GM21360 (cell line): ENCODE measurements around the gene SYTL5.
"Not testable (repeated sequence)": the region's sequence is repeated elsewhere in the genome, so short reads cannot be mapped to it uniquely, and the experiment has no call there.

Source experiments
- ATAC-seq: cut with Tn5 transposase; IDR thresholded peaks from one replicate; pipeline ENCODE4 v1.9.1; 2021; ENCODE audit warnings: mild to moderate bottlenecking, moderate library complexity; ENCODE audit not compliant: unreplicated experiment

Gene SYTL5

DNA sequence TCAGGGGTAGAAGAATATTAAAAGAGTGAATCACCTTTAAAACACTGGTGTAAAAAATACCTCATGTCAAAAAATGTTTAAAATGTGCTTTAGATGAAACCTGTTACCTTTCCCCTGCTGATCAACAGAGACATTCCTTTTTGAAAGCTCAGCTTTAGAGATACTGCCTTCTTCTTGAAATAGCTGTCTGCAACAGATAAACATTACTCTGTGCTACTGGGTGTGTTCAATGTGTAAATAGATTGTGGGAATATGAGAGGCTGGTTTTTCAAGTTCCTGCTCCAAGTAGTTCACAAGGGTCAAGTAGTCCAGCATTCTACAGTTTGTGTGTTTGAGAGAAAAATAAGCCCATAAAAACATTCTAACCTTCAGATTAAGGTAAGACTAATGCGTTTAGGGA is at the start of gene SYTL5:
SYTL5 (plus strand) TSS at position 263 of the 400 bp plus-strand sequence. CDS start 27,337 bp downstream, outside the sequence.
- ATAC-seq, result no peak

- ATAC-seq, result no peak
Measured at GRCh38 chrX:37958525-37959211, 47.7 kb upstream of the SYTL5 start.

DNA sequence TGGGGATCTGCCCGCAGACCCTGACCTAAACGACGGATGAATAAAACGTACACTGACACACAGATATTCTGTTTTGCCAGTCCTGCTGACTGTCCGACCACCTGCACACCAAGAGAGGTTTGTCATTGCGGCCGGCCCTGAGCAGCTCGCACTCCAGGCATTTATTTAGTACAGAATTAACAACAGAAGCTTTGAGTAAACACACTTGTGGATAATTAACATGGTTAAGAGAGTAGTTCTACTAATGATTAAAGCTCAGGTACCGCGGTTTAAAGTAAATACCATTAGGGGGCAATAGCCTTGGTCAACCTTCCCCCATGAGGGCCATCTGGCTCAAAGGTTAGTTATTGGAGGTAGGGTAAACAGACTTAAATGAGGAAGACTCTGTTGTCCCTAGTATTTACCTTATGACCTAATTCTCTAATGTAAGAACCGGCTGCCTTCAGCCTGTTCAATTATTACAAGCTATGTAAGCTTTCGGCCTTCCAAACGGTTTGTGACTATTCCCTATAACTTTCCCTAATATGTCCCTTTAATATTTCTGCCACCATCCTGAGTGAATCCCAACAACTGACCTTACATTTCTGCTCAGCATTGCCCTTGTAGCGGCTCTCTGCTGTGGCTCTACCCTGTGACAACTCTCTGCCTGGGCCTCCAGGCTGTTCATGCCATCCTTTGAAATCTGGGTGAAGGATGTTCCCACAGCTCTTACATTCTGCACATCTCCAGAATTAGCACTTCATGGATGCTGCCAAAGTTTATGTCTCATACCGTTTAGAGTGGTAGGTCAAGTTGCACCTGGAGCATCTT is 46.9 kb upstream of the SYTL5 start:
- no peak for ATAC-seq

- no peak for ATAC-seq
Measured at GRCh38 chrX:37961118-37961517, 45.2 kb upstream of the SYTL5 start.

DNA sequence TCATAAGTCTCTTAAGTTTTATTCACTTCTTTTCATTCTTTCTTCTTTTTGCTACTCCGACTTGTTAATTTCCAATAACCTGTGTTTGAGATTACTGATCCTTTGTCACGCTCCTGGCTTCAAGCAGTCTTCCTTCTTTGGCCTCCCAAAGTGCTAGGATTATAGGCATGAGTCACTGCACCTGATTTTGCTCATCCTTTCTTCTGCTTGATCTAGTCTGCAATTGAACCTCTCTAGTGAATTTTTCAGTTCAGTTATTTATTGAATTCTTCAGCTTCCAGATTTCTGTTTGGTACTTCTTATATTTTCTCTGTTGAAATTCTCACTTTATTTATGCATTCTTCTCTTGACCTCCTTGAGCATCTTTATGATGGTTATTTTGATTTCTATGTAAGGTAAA is 38.6 kb upstream of the SYTL5 start:
- ATAC-seq, result no peak

DNA sequence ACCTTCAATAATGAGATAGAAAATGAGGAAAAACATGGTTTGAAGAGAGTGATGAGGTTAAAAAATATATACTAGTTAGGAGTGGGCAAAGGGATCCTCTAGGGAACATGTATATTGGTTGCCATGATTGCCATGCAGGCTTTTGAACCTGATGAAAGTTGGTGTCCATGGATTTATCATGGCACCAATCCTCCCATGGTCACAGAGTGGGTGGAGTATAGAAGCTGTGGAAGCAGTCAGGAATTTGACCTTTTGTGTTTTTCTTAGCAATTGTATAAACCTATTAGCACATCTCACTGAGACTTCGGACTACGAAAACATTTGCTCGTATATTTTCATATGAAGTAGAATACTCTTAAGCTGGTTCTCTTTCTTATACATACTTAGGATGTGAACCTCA is 30.9 kb upstream of the SYTL5 start:
- no peak for ATAC-seq

- ATAC-seq, result no peak
Measured at GRCh38 chrX:37976153-37976552, 30.2 kb upstream of the SYTL5 start.

- no peak for ATAC-seq
Measured at GRCh38 chrX:37984880-37985279, 21.5 kb upstream of the SYTL5 start.

GRCh38 chrX:37986893-37987292 is 19.5 kb upstream of the SYTL5 start:
- no peak for ATAC-seq

GRCh38 chrX:37989304-37989703 is 17.0 kb upstream of the SYTL5 start:
- ATAC-seq, result no peak

- ATAC-seq, result not testable (repeated sequence)
Measured at GRCh38 chrX:37991303-37991702, 15.1 kb upstream of the SYTL5 start.

- ATAC-seq, result no peak
Measured at GRCh38 chrX:37993176-37993575, 13.2 kb upstream of the SYTL5 start.

DNA sequence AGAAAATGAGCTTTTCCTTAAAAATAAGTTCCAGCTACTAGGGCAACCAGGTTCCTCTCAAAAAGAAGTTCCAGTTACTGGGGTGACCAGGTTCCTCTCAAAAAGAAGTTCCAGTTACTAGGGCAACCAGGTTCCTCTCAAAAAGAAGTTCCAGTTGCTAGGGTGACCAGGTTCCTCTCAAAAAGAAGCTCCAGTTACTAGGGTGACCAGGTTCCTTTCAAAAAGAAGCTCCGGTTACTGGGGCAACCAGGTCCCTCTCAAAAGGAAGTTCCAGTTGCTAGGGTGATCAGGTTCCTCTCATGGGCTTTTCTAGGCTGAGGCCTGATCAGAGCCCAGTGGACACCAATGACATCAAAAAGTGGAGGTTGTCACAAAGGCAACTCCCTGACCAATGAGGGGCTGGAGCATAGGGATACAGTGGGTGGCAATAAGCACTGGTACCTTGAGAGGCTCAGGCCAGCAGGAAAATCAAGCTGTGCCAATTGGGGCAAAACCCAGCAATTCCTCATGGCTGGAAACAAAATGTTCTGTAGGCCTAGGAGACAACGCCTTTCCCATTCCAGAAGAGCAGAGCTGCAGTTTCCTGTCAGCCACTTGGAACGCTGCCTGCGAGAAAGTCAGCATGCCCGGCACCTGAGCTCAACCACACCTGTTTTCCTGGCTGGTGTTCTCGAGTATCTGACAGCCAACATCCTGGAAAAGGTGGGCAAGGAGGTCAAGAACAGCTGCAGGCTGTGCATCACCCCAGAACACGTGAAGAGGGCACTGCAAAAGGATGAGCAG is 12.3 kb upstream of the SYTL5 start:
- peak; percentile 64 for ATAC-seq

GRCh38 chrX:37995428-37995827 is 10.9 kb upstream of the SYTL5 start:
- no peak for ATAC-seq

- ATAC-seq, result no peak
Measured at GRCh38 chrX:37997096-37997495, 9.3 kb upstream of the SYTL5 start.

GRCh38 chrX:37998586-37999262 is 7.6 kb upstream of the SYTL5 start:
- ATAC-seq, result no peak

DNA sequence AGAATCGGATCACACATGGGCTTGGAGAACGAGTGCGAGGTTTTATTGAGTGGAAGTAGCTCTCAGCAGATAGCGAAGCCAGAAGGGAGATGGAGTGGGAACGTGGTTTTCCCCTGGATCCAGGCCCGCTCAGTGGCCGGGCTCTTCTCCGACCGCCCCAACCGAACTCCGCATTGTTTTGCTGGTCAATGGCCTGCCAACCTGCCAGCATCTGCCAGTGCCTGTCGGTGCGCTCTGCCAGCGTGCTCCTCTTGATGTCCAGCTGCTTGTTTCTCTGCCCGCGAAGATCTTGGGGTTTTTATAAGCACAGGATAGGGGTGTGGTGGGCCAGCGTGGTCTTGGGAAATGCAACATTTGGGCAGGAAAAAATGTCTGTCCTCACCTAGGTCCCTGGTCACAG is 5.6 kb upstream of the SYTL5 start:
- no peak for ATAC-seq

GRCh38 chrX:38004046-38004445 is 2.3 kb upstream of the SYTL5 start:
- no peak for ATAC-seq

DNA sequence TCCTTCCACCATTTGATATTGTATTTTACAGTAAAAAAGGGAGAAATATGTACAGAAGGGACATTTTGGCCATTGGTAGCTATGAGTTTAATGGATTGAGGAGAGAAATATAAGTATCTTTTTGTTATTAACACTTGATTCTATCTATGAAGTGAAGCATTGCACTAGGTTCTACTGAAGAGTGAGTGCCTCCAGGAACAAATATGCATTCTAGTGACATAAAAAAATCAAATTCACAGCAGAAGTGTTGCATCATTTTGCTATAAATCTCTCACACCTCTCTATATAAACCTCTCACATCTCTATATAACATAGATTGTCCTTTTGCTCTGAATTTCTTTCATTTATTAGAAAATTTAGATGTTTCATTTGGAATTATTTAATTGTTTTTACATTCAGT is 425 bp downstream of the SYTL5 start:
- no peak for ATAC-seq

DNA sequence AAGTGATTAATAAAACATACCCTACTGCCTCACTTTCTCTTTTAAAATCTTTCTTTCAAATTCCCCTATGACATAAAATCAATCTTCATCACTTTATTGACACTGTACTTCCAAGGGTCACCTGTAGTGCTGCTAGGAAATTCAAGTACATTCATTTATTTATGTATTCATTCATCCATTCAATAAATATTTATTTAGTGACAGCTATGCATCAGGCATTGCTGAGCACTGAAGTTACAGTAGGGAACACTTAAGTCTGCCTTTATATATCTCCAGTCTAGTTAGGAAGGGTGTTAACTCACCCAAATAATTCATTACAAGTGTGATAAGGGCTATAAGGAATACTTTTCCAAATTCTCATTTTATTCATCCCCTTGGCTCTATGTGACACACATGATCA is 2.3 kb downstream of the SYTL5 start:
- no peak for ATAC-seq

DNA sequence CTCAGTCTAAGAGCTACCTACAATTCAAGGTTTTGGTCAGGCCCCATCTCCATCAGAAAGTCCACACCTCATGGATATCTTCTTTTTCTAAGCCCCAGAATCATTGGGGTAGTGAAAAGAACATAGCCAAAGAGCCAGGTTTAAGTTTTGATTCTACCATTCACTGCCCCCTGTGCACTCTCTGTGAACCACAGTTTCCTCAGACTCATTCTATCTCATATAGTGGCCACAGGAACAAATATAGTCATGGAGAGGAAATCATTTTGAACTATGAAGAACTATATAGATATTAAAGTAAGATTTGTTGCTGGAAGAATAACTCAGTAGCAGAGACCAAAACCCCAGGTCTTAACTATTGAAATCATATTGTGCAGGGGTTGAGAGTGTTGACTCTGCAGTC is 3.3 kb downstream of the SYTL5 start:
- ATAC-seq, result no peak
